DND-41 (cell line): ENCODE measurements around the gene KLF13.

Source experiments
- ATAC-seq: fragments of 200-7000 bp; cut with Tn5 transposase; 3 replicates; pipeline ENCODE4 v1.9.1; 2021; ENCODE audit warnings: low read depth; ENCODE audit not compliant: insufficient read depth
- DNase-seq: peaks from one replicate; pipeline ENCODE4 v3.0.0-alpha.2; 2020
- H2AFZ ChIP-seq: 2 replicates; pipeline ENCODE4 v1.6.0; 2012; ENCODE audit warnings: low read depth, low read length
- H3K27ac ChIP-seq: 2 replicates; pipeline ENCODE4 v1.5.1; 2012; ENCODE audit warnings: low read length, inconsistent platforms
- H3K27me3 ChIP-seq: fragments of 200-600 bp; sonication (generic); 2 replicates; pipeline ENCODE4 v1.6.0; 2012; ENCODE audit warnings: low read length, mild to moderate bottlenecking, inconsistent platforms; ENCODE audit not compliant: insufficient read depth, poor library complexity
- H3K36me3 ChIP-seq: 2 replicates; pipeline ENCODE4 v1.5.1; 2012; ENCODE audit warnings: low read length, inconsistent platforms; ENCODE audit not compliant: insufficient read depth
- H3K4me1 ChIP-seq: 2 replicates; pipeline ENCODE4 v1.5.1; 2012; ENCODE audit warnings: mild to moderate bottlenecking, low read length; ENCODE audit not compliant: insufficient read depth
- H3K4me2 ChIP-seq: 2 replicates; pipeline ENCODE4 v1.6.0; 2012; ENCODE audit warnings: mild to moderate bottlenecking, moderate library complexity, low read length, inconsistent platforms; ENCODE audit not compliant: insufficient read depth
- H3K4me3 ChIP-seq, 2 experiments: fragments of 200-600 bp in 1 of 2; shearing (Covaris generic) in 1 of 2; 2 replicates each; pipeline ENCODE4 v1.5.1; 2012 to 2016; ENCODE audit warnings: inconsistent platforms in 2 of 2, low read length in 2 of 2, mild to moderate bottlenecking in 2 of 2, low read depth in 1 of 2, moderate library complexity in 1 of 2
- H3K79me2 ChIP-seq: 2 replicates; pipeline ENCODE4 v1.6.0; 2012; ENCODE audit warnings: low read length, inconsistent platforms; ENCODE audit not compliant: insufficient read depth
- H3K9ac ChIP-seq: 2 replicates; pipeline ENCODE4 v1.6.0; 2012; ENCODE audit warnings: low read depth, mild to moderate bottlenecking, inconsistent platforms, low read length, moderate library complexity
- H3K9me3 ChIP-seq: 2 replicates; pipeline ENCODE4 v1.5.1; 2012; ENCODE audit warnings: low read length, moderate library complexity, mild to moderate bottlenecking, inconsistent platforms; ENCODE audit not compliant: insufficient read depth, severe bottlenecking
- H4K20me1 ChIP-seq: 2 replicates; pipeline ENCODE4 v1.6.0; 2012; ENCODE audit warnings: low read length; ENCODE audit not compliant: insufficient read depth
- EZH2 ChIP-seq: IDR thresholded peaks from 3 replicates; pipeline ENCODE4 v1.6.1; 2012; ENCODE audit warnings: borderline replicate concordance, low read depth, mild to moderate bottlenecking, moderate library complexity, low read length, inconsistent platforms; ENCODE audit not compliant: severe bottlenecking
- TF ChIP-seq, protein P1 (sequence below): IDR thresholded peaks from 2 replicates; pipeline ENCODE4 v1.5.1; 2012; ENCODE audit warnings: borderline replicate concordance, low read length, moderate library complexity, mild to moderate bottlenecking; ENCODE audit not compliant: poor library complexity, severe bottlenecking; ENCODE audit errors: extremely low read depth

KLF13 gene

GRCh38 chr15:31415201-31415600 lies 88.6 kb downstream of the KLF13 start:
- Histone ChIP-seq H3K9me3 (peaks cover 9% of the 10 kb centered on the region), H3K9ac (no peak overlapping the region), H2AFZ (no peak overlapping the region), H4K20me1 (no peaks in the 10 kb centered on the region), H3K4me1 (no peaks in the 10 kb centered on the region), H3K79me2 (no peaks in the 10 kb centered on the region), H3K4me3 (no peak overlapping the region), H3K36me3 (no peaks in the 10 kb centered on the region), H3K27ac (no peak overlapping the region), H3K4me2 (no peak overlapping the region), H3K27me3 (no peaks in the 10 kb centered on the region)
- ATAC-seq: no peak
- DNase-seq: no peak
- TF ChIP-seq, protein P1, sequence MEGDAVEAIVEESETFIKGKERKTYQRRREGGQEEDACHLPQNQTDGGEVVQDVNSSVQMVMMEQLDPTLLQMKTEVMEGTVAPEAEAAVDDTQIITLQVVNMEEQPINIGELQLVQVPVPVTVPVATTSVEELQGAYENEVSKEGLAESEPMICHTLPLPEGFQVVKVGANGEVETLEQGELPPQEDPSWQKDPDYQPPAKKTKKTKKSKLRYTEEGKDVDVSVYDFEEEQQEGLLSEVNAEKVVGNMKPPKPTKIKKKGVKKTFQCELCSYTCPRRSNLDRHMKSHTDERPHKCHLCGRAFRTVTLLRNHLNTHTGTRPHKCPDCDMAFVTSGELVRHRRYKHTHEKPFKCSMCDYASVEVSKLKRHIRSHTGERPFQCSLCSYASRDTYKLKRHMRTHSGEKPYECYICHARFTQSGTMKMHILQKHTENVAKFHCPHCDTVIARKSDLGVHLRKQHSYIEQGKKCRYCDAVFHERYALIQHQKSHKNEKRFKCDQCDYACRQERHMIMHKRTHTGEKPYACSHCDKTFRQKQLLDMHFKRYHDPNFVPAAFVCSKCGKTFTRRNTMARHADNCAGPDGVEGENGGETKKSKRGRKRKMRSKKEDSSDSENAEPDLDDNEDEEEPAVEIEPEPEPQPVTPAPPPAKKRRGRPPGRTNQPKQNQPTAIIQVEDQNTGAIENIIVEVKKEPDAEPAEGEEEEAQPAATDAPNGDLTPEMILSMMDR: no peak
- no peak for TF ChIP-seq EZH2

DNA sequence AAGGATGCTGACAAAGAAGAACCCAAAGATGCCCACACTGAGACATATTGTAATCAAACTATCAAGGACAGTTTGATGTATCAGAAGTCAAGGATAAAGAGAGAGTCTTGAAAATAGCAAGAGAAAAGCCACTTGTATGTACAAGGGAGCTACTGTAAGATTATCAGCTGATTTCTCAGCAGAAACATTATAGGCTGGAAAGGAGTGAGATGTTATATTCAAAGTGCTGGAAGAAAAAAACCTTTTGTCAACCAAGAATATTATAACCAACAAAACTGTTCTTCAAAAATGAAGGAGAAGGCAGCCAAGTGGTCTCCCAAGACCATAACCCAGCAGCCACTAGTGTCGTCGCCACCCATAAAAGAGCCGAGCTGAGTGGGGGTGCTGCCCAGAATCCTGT lies 93.2 kb downstream of the KLF13 start:
- Histone ChIP-seq H3K27me3 (no peaks in the 10 kb centered on the region), H2AFZ (no peak overlapping the region), H3K27ac (no peak overlapping the region), H3K36me3 (no peaks in the 10 kb centered on the region), H3K9ac (no peak overlapping the region), H3K4me3 (no peak overlapping the region), H3K4me1 (no peaks in the 10 kb centered on the region), H4K20me1 (no peaks in the 10 kb centered on the region), H3K79me2 (no peaks in the 10 kb centered on the region), H3K4me2 (no peak overlapping the region), H3K9me3 (peaks cover 12% of the 10 kb centered on the region)
- TF ChIP-seq, protein P1: no peak
- TF ChIP-seq EZH2: no peak
- no peak for DNase-seq
- ATAC-seq: no peak

- Histone ChIP-seq H3K9ac (no peak overlapping the region), H3K4me3 (no peak overlapping the region), H2AFZ (no peak overlapping the region), H3K79me2 (no peaks in the 10 kb centered on the region), H3K27me3 (no peaks in the 10 kb centered on the region), H3K36me3 (no peaks in the 10 kb centered on the region), H3K4me2 (no peak overlapping the region), H3K4me1 (no peaks in the 10 kb centered on the region), H3K9me3 (no peaks in the 10 kb centered on the region), H3K27ac (no peak overlapping the region), H4K20me1 (no peaks in the 10 kb centered on the region)
- DNase-seq (no peak), ATAC-seq (no peak)
- no peak for TF ChIP-seq EZH2
- TF ChIP-seq, protein P1: no peak
These were observed 100.8 kb downstream of the KLF13 start for GRCh38 chr15:31427411-31427810.
